DND-41 (cell line): Measurements from ENCODE around the gene C9orf85.

ENCODE experiments used
- EZH2 ChIP-seq: IDR thresholded peaks from 3 replicates; pipeline ENCODE4 v1.6.1; 2012; ENCODE audit warnings: borderline replicate concordance, low read depth, mild to moderate bottlenecking, moderate library complexity, low read length, inconsistent platforms; ENCODE audit not compliant: severe bottlenecking
- TF ChIP-seq, protein P1 (sequence below): IDR thresholded peaks from 2 replicates; pipeline ENCODE4 v1.5.1; 2012; ENCODE audit warnings: borderline replicate concordance, low read length, moderate library complexity, mild to moderate bottlenecking; ENCODE audit not compliant: poor library complexity, severe bottlenecking; ENCODE audit errors: extremely low read depth

DNA sequence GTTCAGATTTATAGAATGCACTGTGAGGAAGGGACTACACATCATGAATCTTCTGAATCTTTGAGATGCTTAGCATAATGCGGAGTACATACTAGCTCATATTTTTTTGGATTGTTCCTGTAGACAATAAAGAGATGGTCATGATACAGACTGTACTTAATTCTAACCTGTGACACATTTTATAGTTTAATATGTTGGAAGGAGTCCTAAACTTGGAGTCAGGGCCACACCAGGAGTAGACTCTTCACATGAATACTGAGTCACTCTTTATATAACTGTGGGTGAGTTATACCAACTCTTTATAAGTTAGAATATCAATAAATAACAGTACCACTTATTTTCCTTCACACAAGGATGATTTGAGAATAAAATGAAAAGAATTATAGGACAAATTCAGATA lies 16.9 kb downstream of the C9orf85 start:
- TF ChIP-seq, protein P1, sequence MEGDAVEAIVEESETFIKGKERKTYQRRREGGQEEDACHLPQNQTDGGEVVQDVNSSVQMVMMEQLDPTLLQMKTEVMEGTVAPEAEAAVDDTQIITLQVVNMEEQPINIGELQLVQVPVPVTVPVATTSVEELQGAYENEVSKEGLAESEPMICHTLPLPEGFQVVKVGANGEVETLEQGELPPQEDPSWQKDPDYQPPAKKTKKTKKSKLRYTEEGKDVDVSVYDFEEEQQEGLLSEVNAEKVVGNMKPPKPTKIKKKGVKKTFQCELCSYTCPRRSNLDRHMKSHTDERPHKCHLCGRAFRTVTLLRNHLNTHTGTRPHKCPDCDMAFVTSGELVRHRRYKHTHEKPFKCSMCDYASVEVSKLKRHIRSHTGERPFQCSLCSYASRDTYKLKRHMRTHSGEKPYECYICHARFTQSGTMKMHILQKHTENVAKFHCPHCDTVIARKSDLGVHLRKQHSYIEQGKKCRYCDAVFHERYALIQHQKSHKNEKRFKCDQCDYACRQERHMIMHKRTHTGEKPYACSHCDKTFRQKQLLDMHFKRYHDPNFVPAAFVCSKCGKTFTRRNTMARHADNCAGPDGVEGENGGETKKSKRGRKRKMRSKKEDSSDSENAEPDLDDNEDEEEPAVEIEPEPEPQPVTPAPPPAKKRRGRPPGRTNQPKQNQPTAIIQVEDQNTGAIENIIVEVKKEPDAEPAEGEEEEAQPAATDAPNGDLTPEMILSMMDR = no peak
- no peak for TF ChIP-seq EZH2
